Gastrocnemius medialis (tissue), 4 donors: ENCODE results near the gene MYO1B. TPM values are rescaled to one million over a fixed set of nuclear protein-coding genes. Genes with fewer than 3 reads are reported as not detected.

Experiments
- ATAC-seq, 2 donors: fragments of 150-250 bp; one replicate each; pipeline ENCODE4 v1.9.1; 2016
- DNase-seq, 2 donors: peaks; one replicate each; pipeline ENCODE4 v3.0.0-alpha.2; 2019
- H3K27ac ChIP-seq, 4 donors: fragments of 200-600 bp; sonication (generic); 1 replicate in 1 of 4; 2 replicates in 3 of 4; pipeline ENCODE4 v1.5.1; 2016 to 2018; ENCODE audit warnings: mild to moderate bottlenecking in 2 of 4, moderate library complexity in 1 of 4
- H3K27me3 ChIP-seq, 3 donors: fragments of 200-600 bp; sonication (generic) in 2 of 3; 1 replicate in 1 of 3; 2 replicates in 2 of 3; pipeline versions ENCODE4 v1.5.1 to v1.6.0; 2016 to 2019; ENCODE audit warnings: mild to moderate bottlenecking in 1 of 3, moderate library complexity in 1 of 3
- H3K36me3 ChIP-seq, 2 donors: fragments of 200-600 bp; sonication (generic) in 1 of 2; one replicate each; pipeline ENCODE4 v1.5.1; 2017 to 2018
- H3K4me1 ChIP-seq, 2 donors: fragments of 200-600 bp; sonication (generic) in 1 of 2; one replicate each; pipeline ENCODE4 v1.5.1; 2016 to 2017; ENCODE audit warnings: mild to moderate bottlenecking in 2 of 2
- H3K4me3 ChIP-seq, 4 donors: fragments of 200-600 bp; sonication (generic) in 3 of 4; 1 replicate in 1 of 4; 2 replicates in 3 of 4; pipeline ENCODE4 v1.5.1; 2016 to 2019; ENCODE audit warnings: mild to moderate bottlenecking in 2 of 4
- H3K9me3 ChIP-seq, 3 donors: fragments of 200-600 bp; sonication (generic) in 2 of 3; 1 replicate in 1 of 3; 2 replicates in 2 of 3; pipeline ENCODE4 v1.5.1; 2016 to 2019
- POLR2A ChIP-seq, 2 donors: fragments of 450-650 bp; IDR thresholded peaks; one replicate each; pipeline ENCODE4 v1.6.1; 2017; ENCODE audit warnings: antibody characterized with exemption in 2 of 2, mild to moderate bottlenecking in 2 of 2, moderate library complexity in 2 of 2
- in situ Hi-C, 4 donors: fragments of 200-750 bp; cut with MboI; loops; one replicate each; pipeline versions ENCODE4 v1.15.0 to v1.8.0; 2017; ENCODE audit warnings: low sequenced_read_pairs in 4 of 4
- intact Hi-C: fragments of 100-400 bp; cut with DNase I; formaldehyde crosslinking; loops from one replicate; pipeline ENCODE4 v1.15.1; 2023; ENCODE audit warnings: low total_unique reads
- total RNA-seq, 4 donors: library from RNA; depleted of rRNA; stranded (reverse); fragments of >200 nt; gene quantifications; one replicate each; pipeline versions ENCODE4 v1.1.0 to v1.2.3, GENCODE V29; 2016
- TF ChIP-seq, protein P1 (sequence below), 5 experiments: fragments of 450-650 bp in 3 of 5; fragments of 200-600 bp in 2 of 5; sonication (generic) in 2 of 5; IDR thresholded peaks in 4 of 5; conservative IDR thresholded peaks in 1 of 5; 1 replicate in 4 of 5; 2 replicates in 1 of 5; pipeline ENCODE4 v1.5.1; 2016 to 2019; ENCODE audit warnings: antibody characterized with exemption in 5 of 5, mild to moderate bottlenecking in 3 of 5, moderate library complexity in 3 of 5

The MYO1B gene
- total RNA-seq, 4 donors from 2014 or later, result 7.0 to 10.8 (median 10.0) TPM

DNA sequence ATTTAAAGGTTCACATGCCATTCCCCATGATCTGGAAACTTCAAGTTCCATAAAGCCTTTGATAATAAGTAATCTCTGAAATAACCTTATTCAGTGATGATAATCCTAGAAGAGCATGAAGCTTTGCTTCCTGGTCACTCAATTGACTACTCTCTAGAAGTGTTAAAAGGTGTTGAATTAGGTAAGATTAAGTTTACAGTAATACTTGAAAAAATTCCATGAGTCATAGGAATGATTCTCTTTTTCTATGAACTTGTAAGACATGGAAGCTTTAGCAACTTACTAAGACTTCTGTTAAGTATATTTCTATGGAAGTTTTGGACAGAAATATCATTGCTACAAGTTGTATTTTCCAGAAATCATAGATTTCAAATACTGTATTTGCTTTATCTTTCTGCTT lies 100.6 kb downstream of the MYO1B start:
- TF ChIP-seq, protein P1, sequence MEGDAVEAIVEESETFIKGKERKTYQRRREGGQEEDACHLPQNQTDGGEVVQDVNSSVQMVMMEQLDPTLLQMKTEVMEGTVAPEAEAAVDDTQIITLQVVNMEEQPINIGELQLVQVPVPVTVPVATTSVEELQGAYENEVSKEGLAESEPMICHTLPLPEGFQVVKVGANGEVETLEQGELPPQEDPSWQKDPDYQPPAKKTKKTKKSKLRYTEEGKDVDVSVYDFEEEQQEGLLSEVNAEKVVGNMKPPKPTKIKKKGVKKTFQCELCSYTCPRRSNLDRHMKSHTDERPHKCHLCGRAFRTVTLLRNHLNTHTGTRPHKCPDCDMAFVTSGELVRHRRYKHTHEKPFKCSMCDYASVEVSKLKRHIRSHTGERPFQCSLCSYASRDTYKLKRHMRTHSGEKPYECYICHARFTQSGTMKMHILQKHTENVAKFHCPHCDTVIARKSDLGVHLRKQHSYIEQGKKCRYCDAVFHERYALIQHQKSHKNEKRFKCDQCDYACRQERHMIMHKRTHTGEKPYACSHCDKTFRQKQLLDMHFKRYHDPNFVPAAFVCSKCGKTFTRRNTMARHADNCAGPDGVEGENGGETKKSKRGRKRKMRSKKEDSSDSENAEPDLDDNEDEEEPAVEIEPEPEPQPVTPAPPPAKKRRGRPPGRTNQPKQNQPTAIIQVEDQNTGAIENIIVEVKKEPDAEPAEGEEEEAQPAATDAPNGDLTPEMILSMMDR (IDR thresholded peaks at IDR 0.05 in 4 of 5, conservative IDR thresholded peaks at IDR 0.05 in 1 of 5), result no peak
- TF ChIP-seq POLR2A (IDR thresholded peaks at IDR 0.05), result no peak
- Histone ChIP-seq H3K27me3 (no peaks in the 10 kb centered on the region), H3K4me1 (no peaks in the 10 kb centered on the region), H3K27ac (no peak overlapping the region), H3K4me3 (no peak overlapping the region), H3K36me3 (no peaks in the 10 kb centered on the region), H3K9me3 (no peaks in the 10 kb centered on the region)
- in situ Hi-C loops (no loop called here), intact Hi-C loops (no loop called here)
- DNase-seq (no peak), ATAC-seq (no peak)

DNA sequence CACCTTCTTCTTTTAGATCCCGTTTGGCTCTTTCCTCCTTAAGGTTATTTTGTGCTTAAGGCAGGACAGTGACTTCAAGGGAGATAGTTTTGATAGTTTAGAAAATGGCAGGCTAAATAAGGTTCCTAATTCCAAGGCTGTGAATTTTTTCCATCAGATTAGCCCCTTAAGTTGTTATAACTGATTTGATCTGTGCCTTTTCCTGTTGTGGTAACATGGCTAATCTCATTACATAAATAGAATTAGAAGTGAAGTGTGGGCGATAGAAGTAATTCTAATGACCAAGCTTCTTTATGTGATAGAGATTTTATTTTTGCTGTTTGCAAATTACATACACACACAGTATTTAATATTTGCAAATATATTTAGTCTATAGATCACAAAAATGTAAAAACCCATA lies 102.0 kb downstream of the MYO1B start:
- no peak overlapping the region for H3K4me3 ChIP-seq
- no peaks in the 10 kb centered on the region for H3K9me3 ChIP-seq
- intact Hi-C loops (no loop called here), in situ Hi-C loops (no loop called here)
- H3K27me3 ChIP-seq, result no peaks in the 10 kb centered on the region
- H3K36me3 ChIP-seq, result no peaks in the 10 kb centered on the region
- ATAC-seq (no peak), DNase-seq (no peak)
- H3K27ac ChIP-seq, result no peak overlapping the region
- no peaks in the 10 kb centered on the region for H3K4me1 ChIP-seq
- TF ChIP-seq, protein P1 (IDR thresholded peaks at IDR 0.05 in 4 of 5, conservative IDR thresholded peaks at IDR 0.05 in 1 of 5), result no peak
- TF ChIP-seq POLR2A (IDR thresholded peaks at IDR 0.05), result no peak

DNA sequence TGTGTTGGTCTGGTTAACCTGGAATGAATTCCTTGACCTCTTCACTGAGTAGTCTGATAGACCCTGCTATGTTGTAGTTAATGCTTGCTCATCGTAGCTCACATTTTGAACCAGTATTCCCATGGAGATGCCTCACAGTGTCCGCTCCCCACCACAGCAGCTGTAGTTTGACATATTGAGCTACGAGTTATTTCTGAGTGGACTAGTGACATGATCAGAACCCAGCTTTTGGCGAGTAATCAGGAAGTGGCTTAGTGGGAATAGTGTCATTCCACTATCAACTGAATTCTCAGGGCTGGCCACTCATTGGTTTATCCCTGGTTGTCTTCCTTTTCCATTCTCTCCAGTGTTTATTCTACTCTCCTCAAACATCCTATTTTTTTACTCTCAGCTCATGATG lies 102.7 kb downstream of the MYO1B start:
- H3K9me3 ChIP-seq, result no peaks in the 10 kb centered on the region
- DNase-seq (no peak), ATAC-seq (no peak)
- no peak overlapping the region for H3K4me3 ChIP-seq
- H3K27me3 ChIP-seq, result no peaks in the 10 kb centered on the region
- TF ChIP-seq, protein P1 (IDR thresholded peaks at IDR 0.05 in 4 of 5, conservative IDR thresholded peaks at IDR 0.05 in 1 of 5), result no peak
- TF ChIP-seq POLR2A (IDR thresholded peaks at IDR 0.05), result no peak
- H3K4me1 ChIP-seq, result no peaks in the 10 kb centered on the region
- H3K36me3 ChIP-seq, result no peaks in the 10 kb centered on the region
- intact Hi-C loops, result no loop called here
- H3K27ac ChIP-seq, result no peak overlapping the region
- in situ Hi-C loops, result no loop called here

DNA sequence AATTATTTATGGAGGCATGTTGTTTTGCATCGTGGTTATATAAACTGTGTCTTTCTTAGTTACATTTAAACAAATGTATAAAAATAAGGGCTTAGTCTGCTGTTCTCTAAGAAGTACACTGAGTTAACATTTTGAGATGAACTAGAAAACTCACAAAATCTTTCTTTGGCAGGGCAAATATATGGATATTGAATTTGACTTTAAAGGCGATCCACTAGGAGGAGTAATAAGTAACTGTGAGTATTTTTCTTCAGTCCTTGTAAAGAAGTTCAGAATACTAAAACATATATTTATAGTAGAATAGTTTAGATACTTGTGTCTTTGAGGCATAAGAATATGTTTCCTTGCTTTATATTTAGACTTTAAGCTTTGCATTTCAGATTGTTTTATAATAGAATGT lies 104.8 kb downstream of the MYO1B start:
- no peaks in the 10 kb centered on the region for H3K27me3 ChIP-seq
- no peaks in the 10 kb centered on the region for H3K36me3 ChIP-seq
- H3K4me3 ChIP-seq, result no peak overlapping the region
- no peak for DNase-seq
- H3K4me1 ChIP-seq, result no peaks in the 10 kb centered on the region
- no peak overlapping the region for H3K27ac ChIP-seq
- H3K9me3 ChIP-seq, result no peaks in the 10 kb centered on the region
- intact Hi-C loops (no loop called here), in situ Hi-C loops (no loop called here)
- no peak for ATAC-seq
- TF ChIP-seq, protein P1 (IDR thresholded peaks at IDR 0.05 in 4 of 5, conservative IDR thresholded peaks at IDR 0.05 in 1 of 5), result no peak
- TF ChIP-seq POLR2A (IDR thresholded peaks at IDR 0.05), result no peak

DNA sequence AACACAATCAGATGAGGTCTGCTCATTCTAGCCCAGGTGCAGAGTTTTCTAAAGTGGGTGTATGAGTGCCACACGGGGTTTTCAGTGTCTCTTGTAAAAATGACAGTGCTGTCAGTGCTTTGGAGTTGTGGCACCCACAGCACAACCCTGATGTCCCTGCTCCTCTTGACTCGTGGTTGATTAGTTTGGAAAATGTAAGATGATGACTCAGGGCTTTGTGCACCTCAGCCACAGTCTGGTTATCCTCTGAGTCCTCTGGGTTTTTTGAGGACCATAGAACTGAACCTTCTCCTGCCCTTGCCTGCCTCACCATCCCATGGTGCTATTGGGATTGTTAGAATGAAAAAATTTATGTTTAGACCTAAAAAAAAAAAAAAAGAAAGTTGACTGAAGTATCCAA lies 105.6 kb downstream of the MYO1B start:
- in situ Hi-C loops, result no loop called here
- no peaks in the 10 kb centered on the region for H3K27me3 ChIP-seq
- no peak for DNase-seq

More for the DNA sequence above, 105.6 kb downstream of the MYO1B start:
- Histone ChIP-seq H3K4me3 (no peak overlapping the region), H3K9me3 (no peaks in the 10 kb centered on the region), H3K4me1 (no peaks in the 10 kb centered on the region), H3K36me3 (no peaks in the 10 kb centered on the region), H3K27ac (no peak overlapping the region)
- TF ChIP-seq POLR2A (IDR thresholded peaks at IDR 0.05), result no peak
- TF ChIP-seq, protein P1 (IDR thresholded peaks at IDR 0.05 in 4 of 5, conservative IDR thresholded peaks at IDR 0.05 in 1 of 5), result no peak
- no peak for ATAC-seq
- intact Hi-C loops, result no loop called here
